Spinal cord (tissue), 10 donors: ENCODE results near the gene CYREN. TPM values are rescaled to one million over a fixed set of nuclear protein-coding genes. Genes with fewer than 3 reads are reported as not detected.

Source experiments
- DNase-seq, 6 donors: peaks; one replicate each; pipeline versions ENCODE4 v3.0.0 to v3.0.0-alpha.2; 2013 to 2015; ENCODE audit warnings: low spot score in 6 of 6, low read depth in 4 of 6
- H3K27ac ChIP-seq: one replicate; pipeline ENCODE4 v1.5.1; 2013; ENCODE audit warnings: low read depth, low read length, control low read depth
- H3K27me3 ChIP-seq: one replicate; pipeline ENCODE4 v1.6.1; 2013; ENCODE audit warnings: low read length; ENCODE audit not compliant: control insufficient read depth, insufficient read depth
- H3K36me3 ChIP-seq: one replicate; pipeline ENCODE4 v1.6.1; 2013; ENCODE audit warnings: low read length; ENCODE audit not compliant: control insufficient read depth, insufficient read depth
- H3K4me1 ChIP-seq: one replicate; pipeline ENCODE4 v1.6.1; 2013; ENCODE audit warnings: low read length; ENCODE audit not compliant: control insufficient read depth, insufficient read depth
- H3K4me3 ChIP-seq: one replicate; pipeline ENCODE4 v1.5.1; 2013; ENCODE audit warnings: low read depth, low read length, control low read depth
- H3K9me3 ChIP-seq: one replicate; pipeline ENCODE4 v1.6.1; 2013; ENCODE audit warnings: low read length; ENCODE audit not compliant: control insufficient read depth, insufficient read depth
- WGBS: methylation state at CpG from one replicate; pipeline ENCODE4 v1.1.5; 2013; ENCODE audit warnings: missing lambda C conversion rate; ENCODE audit not compliant: insufficient coverage; 5-methylcytosine and 5-hydroxymethylcytosine counted together
- polyA plus RNA-seq, 2 donors: library from polyadenylated mRNA; unstranded; fragments of 120-200 nt; gene quantifications; one replicate each; pipeline ENCODE4 v1.2.1, GENCODE V29; 2013; ENCODE audit not compliant: insufficient read length in 2 of 2
- total RNA-seq, 2 donors: library from RNA; depleted of rRNA in 1 of 2; stranded (reverse); fragments of 120-200 nt in 1 of 2; fragments of >200 nt in 1 of 2; gene quantifications; one replicate each; pipeline versions ENCODE4 v1.2.3 to v1.2.4, GENCODE V29; 2013 to 2014
- donor health status: healthy.

Gene CYREN
- total and polyA plus RNA-seq, 4 donors, result 23.7 to 51.8 (median 29.3) TPM

DNA sequence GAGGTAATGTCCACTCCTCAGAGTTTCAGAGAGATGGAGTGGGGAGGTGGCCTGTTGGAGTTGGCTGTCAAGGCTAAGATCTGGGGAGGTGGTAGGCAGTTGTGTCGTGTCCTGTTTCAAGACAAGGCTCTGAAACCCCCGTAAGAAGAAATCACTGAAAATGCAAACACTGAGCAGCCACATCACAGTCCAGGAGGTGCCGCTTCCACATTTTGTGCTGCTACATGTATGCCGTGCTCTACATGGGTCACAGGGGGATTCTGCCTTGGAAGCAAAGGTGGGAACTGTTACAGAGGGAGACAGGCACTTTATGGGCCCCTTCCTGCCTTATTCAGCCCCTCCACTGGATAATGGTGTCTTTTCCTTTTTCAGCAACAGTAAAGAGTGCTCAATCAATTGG lies 28.9 kb upstream of the CYREN start:
- Histone ChIP-seq H3K27me3 (no peaks in the 10 kb centered on the region), H3K36me3 (peaks cover 52% of the 10 kb centered on the region), H3K9me3 (no peaks in the 10 kb centered on the region), H3K27ac (no peak overlapping the region), H3K4me1 (peaks cover 7% of the 10 kb centered on the region), H3K4me3 (no peak overlapping the region)
- DNase-seq, result no peak
- WGBS, result 90% methylated on average over 4 of the region's 4 CpGs

DNA sequence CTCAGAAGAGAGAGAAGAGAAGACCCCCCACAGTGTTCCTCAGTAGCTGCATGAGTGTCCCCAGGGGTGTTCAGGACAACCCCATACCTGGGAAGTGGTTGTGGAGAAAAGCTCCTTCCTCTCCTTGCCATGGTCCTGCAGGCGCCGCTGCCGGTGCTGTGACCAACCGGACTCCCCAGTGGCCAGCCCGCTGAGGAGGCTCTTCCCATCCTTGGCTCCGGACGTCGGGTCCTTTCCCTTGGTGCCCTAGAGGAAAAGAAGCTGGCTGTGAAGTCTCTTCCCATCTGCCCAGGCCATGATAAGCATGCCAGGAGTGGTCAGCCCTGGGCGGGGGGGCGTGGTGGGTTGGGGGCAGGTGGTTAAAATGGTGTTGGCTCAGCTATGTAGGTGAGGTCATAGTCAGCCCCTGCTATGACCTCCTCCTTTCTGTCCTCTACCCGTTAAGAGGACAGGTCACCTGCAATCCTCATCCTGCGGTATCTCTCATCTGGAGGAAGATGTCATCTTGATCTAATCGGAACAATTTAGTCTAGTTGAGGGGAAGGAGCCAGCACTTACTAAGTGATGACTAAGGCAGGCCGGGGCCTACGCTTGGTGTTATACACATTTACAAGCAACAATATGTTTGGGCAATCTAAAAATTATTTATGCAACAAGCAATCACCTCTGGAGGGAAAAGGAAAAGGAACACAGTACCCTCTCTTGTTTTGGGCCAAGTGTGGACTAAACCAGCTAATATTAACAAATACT lies 27.6 kb upstream of the CYREN start:
- H3K36me3 ChIP-seq, result peaks cover 56% of the 10 kb centered on the region
- H3K4me3 ChIP-seq, result no peak overlapping the region
- no peak overlapping the region for H3K27ac ChIP-seq
- WGBS, result 94% methylated on average over 10 of the region's 15 CpGs
- no peak for DNase-seq
- H3K4me1 ChIP-seq, result peaks cover 5% of the 10 kb centered on the region
- H3K27me3 ChIP-seq, result no peaks in the 10 kb centered on the region
- no peaks in the 10 kb centered on the region for H3K9me3 ChIP-seq

DNA sequence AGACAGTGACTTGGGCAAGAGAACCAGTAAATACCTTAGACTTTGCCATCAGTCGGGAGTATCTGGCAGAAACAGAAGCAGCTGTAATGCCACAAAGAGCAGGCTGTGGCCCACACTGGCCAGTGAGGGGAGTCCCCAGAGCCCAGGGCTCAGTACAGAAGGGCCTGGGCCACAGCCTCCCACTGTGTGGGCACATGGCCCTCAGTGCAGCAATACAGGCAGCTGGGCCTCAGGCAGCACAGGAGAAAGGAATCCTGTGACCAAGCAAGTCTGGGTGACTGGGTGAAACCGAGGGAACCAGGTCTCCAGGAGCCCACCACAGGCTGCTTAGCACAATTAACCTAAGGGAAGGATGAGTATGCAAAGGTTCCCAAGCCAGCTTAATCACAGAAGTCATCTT lies 26.8 kb upstream of the CYREN start:
- H3K27ac ChIP-seq, result no peak overlapping the region
- H3K36me3 ChIP-seq, result peaks cover 60% of the 10 kb centered on the region

DNA sequence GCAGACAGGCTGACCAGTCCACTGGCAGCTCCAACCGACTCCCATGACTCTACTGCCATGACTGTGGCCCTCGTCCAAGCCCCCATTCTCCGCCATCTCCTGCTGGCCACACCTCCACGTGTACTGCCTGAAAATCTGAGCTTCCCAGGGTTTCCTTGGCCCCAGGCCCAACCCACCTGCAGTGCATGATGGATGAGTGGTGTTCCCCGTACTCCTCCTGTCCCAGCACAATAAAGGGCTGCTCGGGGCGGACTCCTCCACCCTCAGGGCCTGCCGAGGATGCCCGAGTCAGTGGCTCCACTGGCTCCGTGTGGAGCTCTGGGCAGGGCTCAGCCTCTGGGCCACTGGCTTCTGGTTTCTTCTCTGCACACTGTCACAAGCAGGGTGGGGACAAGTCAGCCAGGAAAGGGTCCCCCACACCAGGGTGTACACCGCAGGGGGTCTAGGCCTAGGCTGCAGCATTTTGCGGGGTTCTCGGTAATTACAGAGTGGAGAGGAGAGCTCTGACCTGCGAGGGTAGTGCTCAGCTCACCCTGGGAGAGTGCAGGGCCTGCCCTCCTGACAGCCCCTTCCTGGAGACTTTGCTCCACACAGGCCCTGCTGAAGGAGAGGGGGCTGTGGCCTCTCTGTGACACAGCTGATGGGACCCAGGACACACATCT lies 25.6 kb upstream of the CYREN start:
- H3K27ac ChIP-seq, result no peak overlapping the region

More for the DNA sequence above, 26.8 kb upstream of the CYREN start:
- Histone ChIP-seq H3K27me3 (no peaks in the 10 kb centered on the region), H3K4me1 (peaks cover 3% of the 10 kb centered on the region), H3K4me3 (no peak overlapping the region), H3K9me3 (no peaks in the 10 kb centered on the region)
- 92% methylated on average over 1 of the region's 2 CpGs for WGBS
- no peak for DNase-seq

DNA sequence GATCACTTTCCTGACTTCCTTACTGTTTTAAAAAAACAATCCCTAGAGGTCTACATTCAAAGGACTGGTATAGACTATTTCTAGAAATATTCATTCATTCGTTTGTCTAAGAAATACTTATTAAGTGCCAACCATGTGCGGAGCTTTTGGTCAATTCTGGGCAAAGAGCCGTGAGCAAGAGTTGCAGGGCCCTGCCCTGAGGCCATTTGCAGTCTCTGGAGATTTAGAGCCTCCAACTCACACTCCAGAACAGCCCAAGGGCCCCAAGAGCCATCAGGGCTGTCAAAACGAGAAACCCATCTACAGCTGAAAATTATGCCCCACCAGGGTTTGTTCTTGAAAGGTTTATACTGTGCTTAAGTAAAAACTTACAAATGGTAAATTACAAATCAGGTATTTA lies 24.6 kb upstream of the CYREN start:
- no peak for DNase-seq
- no peak overlapping the region for H3K27ac ChIP-seq
- H3K36me3 ChIP-seq, result peaks cover 66% of the 10 kb centered on the region
- H3K9me3 ChIP-seq, result no peaks in the 10 kb centered on the region
- WGBS, result 100% methylated on average over 1 of the region's 4 CpGs
- peaks cover 3% of the 10 kb centered on the region for H3K4me1 ChIP-seq
- no peaks in the 10 kb centered on the region for H3K27me3 ChIP-seq
- no peak overlapping the region for H3K4me3 ChIP-seq

More for the DNA sequence above, 25.6 kb upstream of the CYREN start:
- Histone ChIP-seq H3K27me3 (no peaks in the 10 kb centered on the region), H3K4me3 (no peak overlapping the region), H3K9me3 (no peaks in the 10 kb centered on the region), H3K4me1 (peaks cover 3% of the 10 kb centered on the region), H3K36me3 (peaks cover 66% of the 10 kb centered on the region)
- 77% methylated on average over 10 of the region's 14 CpGs for WGBS
- DNase-seq, result no peak

DNA sequence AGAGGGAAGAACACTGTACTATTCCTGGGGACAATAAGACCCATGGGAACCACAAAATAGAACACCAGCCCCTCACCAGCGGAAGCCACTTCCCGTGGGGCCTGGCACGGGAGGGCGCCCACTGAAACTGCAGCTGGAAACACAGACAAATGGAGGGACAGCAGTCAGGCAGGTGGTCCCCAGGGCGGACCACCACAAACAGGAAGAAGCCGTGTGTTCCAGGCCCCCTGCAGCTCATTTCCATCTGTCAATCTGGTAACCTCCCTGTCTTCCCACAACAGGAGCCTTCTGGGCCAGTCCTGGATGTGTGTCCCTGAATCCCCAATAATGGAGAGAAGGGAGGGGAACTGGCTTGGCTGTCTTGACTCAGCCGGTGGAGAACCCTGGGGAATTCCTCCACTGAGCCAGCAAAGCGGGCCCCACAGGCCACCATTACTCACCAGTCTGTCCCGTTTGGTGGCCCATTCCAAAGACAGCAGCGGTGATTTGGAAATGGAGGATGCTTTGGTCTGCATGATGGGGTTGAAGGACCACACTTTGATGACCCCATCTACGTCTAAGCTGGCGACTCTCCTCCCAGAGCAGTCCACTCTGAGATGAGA lies 24.1 kb upstream of the CYREN start:
- Histone ChIP-seq H3K4me1 (peaks cover 3% of the 10 kb centered on the region), H3K27me3 (no peaks in the 10 kb centered on the region), H3K27ac (no peak overlapping the region), H3K36me3 (peaks cover 66% of the 10 kb centered on the region), H3K9me3 (no peaks in the 10 kb centered on the region), H3K4me3 (no peak overlapping the region)
- DNase-seq, result no peak
- WGBS, result 67% methylated on average over 6 of the region's 12 CpGs

DNA sequence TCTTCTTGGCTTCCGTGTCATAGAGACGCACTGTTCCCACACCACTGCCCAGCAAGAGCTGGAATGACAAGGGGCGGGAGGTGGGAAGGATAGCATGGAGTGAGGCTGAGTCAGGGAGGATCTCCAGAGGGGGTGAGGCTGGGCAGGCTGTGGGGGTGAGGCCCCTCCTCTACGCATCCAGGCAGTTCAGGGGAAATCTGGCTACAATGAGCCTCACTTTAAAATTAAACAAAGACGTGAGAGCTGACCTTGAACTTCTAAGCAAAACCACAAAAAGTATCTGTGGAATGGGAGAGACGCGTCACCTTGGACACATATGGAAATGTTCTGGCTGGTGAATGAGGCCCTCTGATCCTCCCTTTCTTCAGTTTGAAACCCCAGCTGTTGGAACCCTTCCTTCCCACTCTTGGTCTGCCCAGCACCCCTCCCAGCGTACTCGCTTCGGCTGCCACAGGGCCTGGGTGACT lies 23.1 kb upstream of the CYREN start:
- Histone ChIP-seq H3K27me3 (no peaks in the 10 kb centered on the region), H3K27ac (no peak overlapping the region), H3K36me3 (peaks cover 68% of the 10 kb centered on the region), H3K4me1 (peaks cover 3% of the 10 kb centered on the region), H3K9me3 (no peaks in the 10 kb centered on the region), H3K4me3 (no peak overlapping the region)
- 91% methylated on average over 4 of the region's 10 CpGs for WGBS
- DNase-seq, result no peak

DNA sequence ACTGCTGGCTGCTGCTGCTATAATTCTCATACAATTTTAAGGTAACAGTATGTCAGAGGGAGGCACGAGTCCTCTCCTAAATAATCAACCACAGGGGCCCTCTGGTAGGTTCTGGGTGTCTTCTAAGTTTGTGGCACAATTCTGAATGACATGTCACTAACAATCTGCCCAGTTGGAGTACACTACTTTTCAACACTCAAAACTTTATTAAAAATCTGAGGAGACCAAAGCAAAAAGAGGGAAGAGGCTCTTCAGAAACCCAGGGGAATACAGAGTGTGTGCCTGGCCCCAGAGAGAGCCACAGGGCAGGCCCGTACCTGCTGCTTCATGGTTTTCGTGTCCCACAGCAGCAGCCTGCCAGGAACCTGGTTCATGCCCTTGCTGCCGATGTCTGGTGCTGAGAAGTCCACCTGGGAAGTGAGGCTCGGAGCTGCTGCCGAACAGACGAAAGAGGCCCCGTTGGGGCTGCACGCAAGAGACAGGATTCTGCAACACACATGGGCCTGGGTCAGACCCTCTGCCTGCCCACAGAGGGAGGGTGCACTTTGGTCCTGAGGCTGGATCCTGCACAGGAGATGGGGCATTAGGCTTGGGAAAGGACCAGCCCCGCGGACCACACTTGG lies 22.5 kb upstream of the CYREN start:
- DNase-seq, result no peak
- Histone ChIP-seq H3K27me3 (no peaks in the 10 kb centered on the region), H3K36me3 (peaks cover 70% of the 10 kb centered on the region), H3K9me3 (no peaks in the 10 kb centered on the region), H3K4me3 (no peak overlapping the region), H3K4me1 (peaks cover 3% of the 10 kb centered on the region), H3K27ac (no peak overlapping the region)
- 99% methylated on average over 10 of the region's 11 CpGs for WGBS

DNA sequence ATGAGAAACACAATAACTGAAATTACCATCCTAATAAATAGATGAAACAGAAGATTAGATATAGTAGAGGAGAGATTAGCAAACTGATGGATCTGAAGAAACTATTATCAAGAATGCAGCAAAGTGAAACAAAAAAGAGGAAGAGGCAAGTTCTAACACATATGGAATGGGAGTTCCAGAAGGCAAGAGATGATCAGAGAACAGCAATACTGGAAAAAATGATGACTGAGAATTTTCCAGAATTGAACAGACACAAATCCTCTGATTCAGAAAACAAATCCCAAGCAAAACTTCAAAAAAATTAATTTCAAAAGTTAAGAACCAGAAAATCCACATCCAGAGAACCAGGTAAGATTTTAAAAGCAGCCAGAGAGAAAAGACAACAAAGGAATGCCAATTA lies 20.2 kb upstream of the CYREN start:
- DNase-seq, result no peak
- Histone ChIP-seq H3K27me3 (no peaks in the 10 kb centered on the region), H3K9me3 (no peaks in the 10 kb centered on the region), H3K4me1 (peaks cover 3% of the 10 kb centered on the region), H3K27ac (no peak overlapping the region), H3K36me3 (peaks cover 70% of the 10 kb centered on the region), H3K4me3 (no peak overlapping the region)
